HUES6 (cell line): ENCODE data around the gene ACVR1.

Experiments used
- H3K27ac ChIP-seq: 2 replicates; pipeline ENCODE4 v1.7.0; 2013; ENCODE audit warnings: low read depth, mild to moderate bottlenecking, low read length, inconsistent platforms
- H3K27me3 ChIP-seq: 2 replicates; pipeline ENCODE4 v1.6.1; 2013; ENCODE audit warnings: low read length; ENCODE audit not compliant: control insufficient read depth, insufficient read depth
- H3K36me3 ChIP-seq: 2 replicates; pipeline ENCODE4 v1.6.1; 2013; ENCODE audit warnings: low read length; ENCODE audit not compliant: control insufficient read depth, insufficient read depth
- H3K4me1 ChIP-seq: 2 replicates; pipeline ENCODE4 v1.6.1; 2013; ENCODE audit warnings: low read length; ENCODE audit not compliant: control insufficient read depth, insufficient read depth
- H3K4me3 ChIP-seq: 2 replicates; pipeline ENCODE4 v1.5.1; 2013; ENCODE audit warnings: low read depth, low read length
- H3K9ac ChIP-seq: one replicate; pipeline ENCODE4 v1.6.1; 2013; ENCODE audit warnings: mild to moderate bottlenecking, low read length
- H3K9me3 ChIP-seq: 2 replicates; pipeline ENCODE4 v1.6.1; 2013; ENCODE audit warnings: low read depth, low read length; ENCODE audit not compliant: control insufficient read depth, insufficient read depth

ACVR1 gene

DNA sequence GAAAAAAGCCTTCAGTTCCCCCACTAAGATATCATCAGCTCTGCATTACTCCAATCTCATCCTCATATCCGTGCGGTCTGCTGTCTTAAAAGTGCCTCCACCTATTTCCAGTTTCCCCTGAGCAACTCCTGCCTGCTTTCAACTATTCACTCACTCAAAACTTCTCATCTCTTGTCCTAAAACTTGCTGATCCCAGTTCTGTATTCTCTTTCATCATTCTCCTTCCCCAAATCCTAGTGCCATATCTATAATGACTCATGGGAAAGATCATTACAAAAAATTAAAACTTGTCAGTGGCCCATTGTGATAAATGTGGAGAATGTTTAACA lies 20.0 kb downstream of the ACVR1 start:
- Histone ChIP-seq H3K9ac (no peak overlapping the region), H3K4me3 (no peak overlapping the region), H3K4me1 (peaks cover 7% of the 10 kb centered on the region), H3K9me3 (no peaks in the 10 kb centered on the region), H3K36me3 (0 out of 2 replicates have a peak, but pooled peaks cover 3% of the 10 kb centered on the region), H3K27ac (no peak overlapping the region), H3K27me3 (no peaks in the 10 kb centered on the region)

- no peaks in the 10 kb centered on the region for H3K27me3 ChIP-seq
- H3K9ac ChIP-seq = no peak overlapping the region
- no peak overlapping the region for H3K4me3 ChIP-seq
- no peaks in the 10 kb centered on the region for H3K9me3 ChIP-seq
- no peak overlapping the region for H3K27ac ChIP-seq
- H3K36me3 ChIP-seq = no peaks in the 10 kb centered on the region
- H3K4me1 ChIP-seq = peaks cover 7% of the 10 kb centered on the region
Observed at GRCh38 chr2:157853820-157854219, 22.3 kb downstream of the ACVR1 start.

GRCh38 chr2:157853211-157853610 lies 22.9 kb downstream of the ACVR1 start:
- Histone ChIP-seq H3K36me3 (no peaks in the 10 kb centered on the region), H3K9me3 (no peaks in the 10 kb centered on the region), H3K9ac (no peak overlapping the region), H3K27me3 (no peaks in the 10 kb centered on the region), H3K4me3 (no peak overlapping the region), H3K4me1 (peaks cover 7% of the 10 kb centered on the region), H3K27ac (no peak overlapping the region)

- Histone ChIP-seq H3K4me3 (no peak overlapping the region), H3K27ac (no peak overlapping the region), H3K36me3 (no peaks in the 10 kb centered on the region), H3K9ac (no peak overlapping the region), H3K9me3 (no peaks in the 10 kb centered on the region), H3K27me3 (no peaks in the 10 kb centered on the region), H3K4me1 (peaks cover 20% of the 10 kb centered on the region)
Observed at GRCh38 chr2:157849591-157849990, 26.5 kb downstream of the ACVR1 start.

DNA sequence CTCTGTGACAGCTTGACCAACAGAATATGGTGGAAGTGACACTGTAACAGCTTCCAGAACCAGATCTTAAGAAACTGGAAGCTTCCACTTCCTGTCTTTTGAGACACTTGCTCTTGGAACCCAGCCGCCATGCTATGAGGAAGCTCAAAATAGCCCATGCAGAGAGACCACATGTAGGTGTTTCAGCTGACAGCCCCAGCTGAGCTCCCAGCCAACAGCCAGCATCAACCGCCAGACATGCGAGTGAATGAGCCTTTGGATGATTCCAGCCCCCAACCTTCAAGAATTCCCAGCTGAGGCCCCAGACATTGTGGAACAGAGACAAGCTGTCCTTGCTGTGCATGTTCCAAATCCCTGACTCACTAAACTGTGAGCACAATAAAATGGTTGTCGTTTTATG lies 27.9 kb downstream of the ACVR1 start:
- peaks cover 13% of the 10 kb centered on the region for H3K4me1 ChIP-seq
- H3K4me3 ChIP-seq = no peak overlapping the region
- H3K9me3 ChIP-seq = no peaks in the 10 kb centered on the region
- H3K36me3 ChIP-seq = no peaks in the 10 kb centered on the region
- H3K9ac ChIP-seq = no peak overlapping the region
- no peak overlapping the region for H3K27ac ChIP-seq
- H3K27me3 ChIP-seq = no peaks in the 10 kb centered on the region

GRCh38 chr2:157845081-157845480 lies 31.0 kb downstream of the ACVR1 start:
- peak overlapping the region; percentile 59; the same call in 1 of the 2 replicates for H3K27ac ChIP-seq
- H3K27me3 ChIP-seq = no peaks in the 10 kb centered on the region
- no peaks in the 10 kb centered on the region for H3K9me3 ChIP-seq
- H3K4me1 ChIP-seq = peaks cover 24% of the 10 kb centered on the region
- H3K4me3 ChIP-seq = no peak overlapping the region
- no peaks in the 10 kb centered on the region for H3K36me3 ChIP-seq
- H3K9ac ChIP-seq = no peak overlapping the region

DNA sequence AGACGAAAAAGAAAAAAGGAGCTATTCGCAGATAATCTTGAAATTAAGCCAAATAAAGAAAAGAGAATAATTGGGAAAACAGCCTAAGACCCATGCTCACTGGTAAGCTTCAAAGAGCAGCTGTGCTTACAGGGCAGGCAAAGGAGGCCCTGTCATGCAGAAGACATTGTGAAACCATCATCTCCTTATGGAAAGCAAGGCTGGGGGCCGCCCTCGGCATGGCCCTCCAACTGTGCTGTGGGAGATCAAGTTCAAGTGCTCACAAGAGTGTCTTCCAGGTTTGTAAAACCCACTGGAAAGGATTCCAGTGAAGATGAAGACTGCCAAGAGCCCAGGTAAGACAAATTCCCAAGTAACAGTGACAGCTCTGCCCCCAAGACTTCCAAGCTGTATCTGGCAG lies 32.2 kb downstream of the ACVR1 start:
- Histone ChIP-seq H3K27me3 (no peaks in the 10 kb centered on the region), H3K27ac (no peak overlapping the region), H3K9me3 (no peaks in the 10 kb centered on the region), H3K36me3 (no peaks in the 10 kb centered on the region), H3K4me1 (peaks cover 34% of the 10 kb centered on the region), H3K4me3 (no peak overlapping the region), H3K9ac (no peak overlapping the region)

- H3K27me3 ChIP-seq = no peaks in the 10 kb centered on the region
- H3K4me3 ChIP-seq = no peak overlapping the region
- H3K36me3 ChIP-seq = no peaks in the 10 kb centered on the region
- no peaks in the 10 kb centered on the region for H3K9me3 ChIP-seq
- H3K27ac ChIP-seq = no peak overlapping the region
- peaks cover 42% of the 10 kb centered on the region for H3K4me1 ChIP-seq
- no peak overlapping the region for H3K9ac ChIP-seq
Observed at GRCh38 chr2:157843081-157843480, 33.0 kb downstream of the ACVR1 start.

DNA sequence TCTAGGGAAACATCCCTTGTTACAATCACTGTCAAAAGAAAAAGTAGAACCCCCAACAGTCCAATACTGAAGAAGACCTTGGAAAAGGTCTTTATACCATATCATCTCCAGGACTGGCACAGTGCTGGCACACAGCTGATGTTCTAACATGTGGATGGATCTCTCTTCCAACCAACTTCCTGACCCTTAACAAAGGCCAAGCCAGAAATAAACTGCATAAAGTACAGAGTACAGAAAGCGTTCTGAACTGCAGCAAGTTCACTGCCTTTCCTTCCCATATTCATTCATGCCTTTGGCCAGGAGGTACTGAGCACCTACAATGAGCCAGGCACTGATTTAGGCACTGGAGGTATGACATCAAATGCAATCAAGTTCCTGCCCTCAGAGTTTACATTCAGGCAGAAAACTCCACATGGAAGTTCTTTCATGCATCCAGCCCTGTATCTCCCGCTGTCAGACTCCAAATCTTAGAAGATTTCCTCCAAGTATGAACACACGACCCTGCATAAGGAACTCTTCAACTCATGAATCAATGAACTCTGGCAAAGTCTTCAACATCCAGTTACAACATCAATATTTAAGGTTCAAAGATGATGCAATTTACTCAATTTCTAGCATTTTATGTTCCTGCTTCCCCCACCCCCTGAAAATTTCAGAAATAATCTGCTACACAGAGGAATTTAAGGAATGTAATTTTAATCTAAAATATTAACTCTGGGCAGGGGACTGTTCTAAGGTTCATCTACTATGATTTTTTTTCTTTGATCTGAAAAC lies 33.8 kb downstream of the ACVR1 start:
- Histone ChIP-seq H3K36me3 (no peaks in the 10 kb centered on the region), H3K4me3 (no peak overlapping the region), H3K9ac (no peak overlapping the region), H3K9me3 (no peaks in the 10 kb centered on the region), H3K27me3 (no peaks in the 10 kb centered on the region), H3K27ac (no peak overlapping the region), H3K4me1 (peaks cover 50% of the 10 kb centered on the region)

- Histone ChIP-seq H3K27me3 (no peaks in the 10 kb centered on the region), H3K9ac (no peak overlapping the region), H3K9me3 (no peaks in the 10 kb centered on the region), H3K27ac (no peak overlapping the region), H3K36me3 (no peaks in the 10 kb centered on the region), H3K4me3 (no peak overlapping the region), H3K4me1 (peaks cover 58% of the 10 kb centered on the region)
Observed at GRCh38 chr2:157841485-157841884, 34.6 kb downstream of the ACVR1 start.

- Histone ChIP-seq H3K4me3 (no peak overlapping the region), H3K4me1 (peaks cover 64% of the 10 kb centered on the region), H3K27me3 (no peaks in the 10 kb centered on the region), H3K9ac (no peak overlapping the region), H3K36me3 (no peaks in the 10 kb centered on the region), H3K27ac (no peak overlapping the region), H3K9me3 (no peaks in the 10 kb centered on the region)
Observed at GRCh38 chr2:157840568-157841156, 35.5 kb downstream of the ACVR1 start.
